ENCODE data around the gene RSPO3.

DNA sequence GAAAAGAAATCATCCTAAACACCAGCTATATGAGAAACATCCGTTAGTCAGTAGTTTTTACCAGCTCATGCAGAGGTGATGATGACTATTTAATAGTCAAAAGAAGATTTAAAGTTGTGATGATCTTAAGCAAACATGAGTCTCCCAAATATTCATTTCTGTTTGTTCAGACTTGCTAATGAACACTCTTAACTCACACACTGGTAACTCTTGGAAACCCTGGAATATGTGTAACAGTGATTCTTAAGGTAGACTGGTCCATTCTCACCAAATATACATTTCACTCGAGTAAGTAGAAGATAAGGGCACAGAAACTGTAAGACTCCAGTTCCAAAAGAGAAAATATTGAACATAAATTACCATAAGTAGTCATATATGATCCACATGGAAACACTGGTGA is 29.1 kb downstream of the RSPO3 start:
- TF ChIP-seq EZH2 (IDR thresholded peaks at IDR 0.05; ENCODE audit: low read depth): no peak
- no peak for TF ChIP-seq CTCF (conservative IDR thresholded peaks at IDR 0.05)
